Ammon's horn (tissue), 1 donor: ENCODE results near the gene MDK.

Experiments used
- DNase-seq: peaks from one replicate; pipeline ENCODE4 v3.0.0-alpha.2; 2016; ENCODE audit warnings: low spot score

Gene MDK

DNA sequence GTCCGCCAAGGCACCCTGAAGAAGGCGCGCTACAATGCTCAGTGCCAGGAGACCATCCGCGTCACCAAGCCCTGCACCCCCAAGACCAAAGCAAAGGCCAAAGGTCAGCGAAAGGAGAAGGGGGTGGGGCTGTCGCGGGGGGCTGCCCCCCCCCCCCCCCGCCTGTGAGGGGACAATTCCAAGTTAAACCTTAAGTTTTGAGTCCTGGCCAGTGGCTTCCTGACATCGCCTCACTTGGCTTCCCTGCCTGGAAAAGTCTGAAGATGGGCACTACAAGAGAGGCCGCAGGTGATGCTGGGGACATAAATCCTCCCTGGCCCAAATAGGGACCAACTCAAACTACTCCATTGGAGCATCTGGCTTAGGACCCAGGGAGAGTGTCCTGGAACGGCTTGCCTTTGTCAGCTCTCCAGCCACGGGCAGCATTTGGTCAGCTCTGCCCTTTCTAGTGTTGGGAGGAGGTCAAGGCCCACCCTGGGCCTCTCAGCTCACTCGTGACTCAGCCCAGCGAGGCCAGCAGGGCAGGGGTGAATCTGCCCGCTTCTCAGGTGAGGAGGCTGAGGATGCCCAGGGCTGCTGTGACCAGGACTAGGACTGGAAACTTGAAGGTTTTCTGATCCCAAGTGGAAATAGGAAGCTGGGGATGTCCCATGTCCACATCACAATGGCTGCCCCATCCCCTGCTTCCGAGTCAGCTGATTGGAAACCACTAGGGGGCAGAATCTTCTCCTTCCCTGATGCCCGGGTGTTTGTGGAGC lies 1.4 kb downstream of the MDK start:
- DNase-seq = no peak

DNA sequence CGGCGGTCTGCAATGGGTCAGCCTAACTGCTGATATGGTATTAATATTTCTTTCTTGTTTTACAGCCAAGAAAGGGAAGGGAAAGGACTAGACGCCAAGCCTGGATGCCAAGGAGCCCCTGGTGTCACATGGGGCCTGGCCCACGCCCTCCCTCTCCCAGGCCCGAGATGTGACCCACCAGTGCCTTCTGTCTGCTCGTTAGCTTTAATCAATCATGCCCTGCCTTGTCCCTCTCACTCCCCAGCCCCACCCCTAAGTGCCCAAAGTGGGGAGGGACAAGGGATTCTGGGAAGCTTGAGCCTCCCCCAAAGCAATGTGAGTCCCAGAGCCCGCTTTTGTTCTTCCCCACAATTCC lies 1.9 kb downstream of the MDK start:
- no peak for DNase-seq

- DNase-seq = no peak
Measured at GRCh38 chr11:46383974-46384701, 2.7 kb downstream of the MDK start.

GRCh38 chr11:46385169-46386004 lies 3.9 kb downstream of the MDK start:
- DNase-seq = no peak

- DNase-seq = no peak
Measured at GRCh38 chr11:46386005-46386578, 4.6 kb downstream of the MDK start.

- no peak for DNase-seq
Measured at GRCh38 chr11:46386674-46387073, 5.2 kb downstream of the MDK start.

DNA sequence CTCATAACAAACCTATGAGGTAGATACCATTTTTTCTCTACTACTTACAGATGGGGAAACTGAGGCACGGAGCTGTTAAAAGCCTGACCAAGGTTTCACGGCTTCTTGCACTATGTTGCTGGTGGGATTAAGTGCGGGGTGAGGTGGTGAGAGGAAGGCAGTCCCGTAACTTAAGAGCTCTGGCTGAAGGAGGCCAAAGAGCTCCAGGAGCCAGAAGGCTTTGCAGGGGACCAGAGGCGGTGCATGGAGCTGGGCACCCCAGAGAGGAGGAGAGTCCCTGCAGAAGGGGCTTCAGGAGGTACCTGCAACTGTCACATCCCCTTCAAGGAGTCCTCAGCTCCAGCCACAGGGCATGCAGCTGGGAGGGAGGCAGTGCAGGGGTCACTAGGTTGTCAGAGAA lies 6.0 kb downstream of the MDK start:
- DNase-seq = no peak

- no peak for DNase-seq
Measured at GRCh38 chr11:46387919-46388618, 6.6 kb downstream of the MDK start.

DNA sequence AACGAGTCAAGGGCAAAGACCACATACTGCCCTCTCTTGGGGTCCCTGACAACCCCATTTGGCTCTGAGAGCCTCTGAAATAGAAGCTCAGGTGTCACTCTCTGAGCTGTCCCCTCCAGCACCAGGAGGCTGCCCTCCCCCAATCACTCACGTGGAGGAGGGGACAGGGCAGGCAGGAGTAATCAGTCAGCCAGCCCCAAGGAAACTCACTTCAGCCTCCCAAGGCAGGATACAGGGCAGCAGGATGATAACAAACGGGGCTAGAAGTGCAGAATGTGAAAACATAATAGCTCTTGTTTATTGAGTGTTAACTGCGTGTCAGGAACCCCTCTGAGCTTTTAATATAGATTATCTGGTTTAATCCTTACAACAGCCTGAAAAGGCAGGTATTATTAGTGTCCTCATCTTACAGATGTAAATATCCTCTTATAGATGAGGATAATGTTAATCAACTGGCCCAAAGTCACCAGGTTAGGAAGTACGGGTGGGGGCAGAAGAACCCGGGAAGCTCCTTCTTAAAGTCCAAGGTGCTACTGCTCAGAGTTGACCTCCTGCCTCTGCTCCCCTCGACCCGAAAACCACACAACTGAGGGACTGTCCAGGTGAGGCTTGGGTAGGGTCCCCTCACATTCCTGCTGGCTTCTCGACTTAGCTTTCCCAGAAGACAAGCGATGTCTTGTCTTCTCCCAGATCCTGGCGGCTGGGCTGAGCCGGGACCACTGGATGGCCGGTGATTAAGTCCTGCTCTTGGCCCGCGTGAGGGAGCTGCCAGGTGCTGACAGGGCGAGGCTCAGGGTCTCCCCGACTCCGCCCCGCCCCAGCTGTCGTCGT lies 7.4 kb downstream of the MDK start:
- no peak for DNase-seq

DNA sequence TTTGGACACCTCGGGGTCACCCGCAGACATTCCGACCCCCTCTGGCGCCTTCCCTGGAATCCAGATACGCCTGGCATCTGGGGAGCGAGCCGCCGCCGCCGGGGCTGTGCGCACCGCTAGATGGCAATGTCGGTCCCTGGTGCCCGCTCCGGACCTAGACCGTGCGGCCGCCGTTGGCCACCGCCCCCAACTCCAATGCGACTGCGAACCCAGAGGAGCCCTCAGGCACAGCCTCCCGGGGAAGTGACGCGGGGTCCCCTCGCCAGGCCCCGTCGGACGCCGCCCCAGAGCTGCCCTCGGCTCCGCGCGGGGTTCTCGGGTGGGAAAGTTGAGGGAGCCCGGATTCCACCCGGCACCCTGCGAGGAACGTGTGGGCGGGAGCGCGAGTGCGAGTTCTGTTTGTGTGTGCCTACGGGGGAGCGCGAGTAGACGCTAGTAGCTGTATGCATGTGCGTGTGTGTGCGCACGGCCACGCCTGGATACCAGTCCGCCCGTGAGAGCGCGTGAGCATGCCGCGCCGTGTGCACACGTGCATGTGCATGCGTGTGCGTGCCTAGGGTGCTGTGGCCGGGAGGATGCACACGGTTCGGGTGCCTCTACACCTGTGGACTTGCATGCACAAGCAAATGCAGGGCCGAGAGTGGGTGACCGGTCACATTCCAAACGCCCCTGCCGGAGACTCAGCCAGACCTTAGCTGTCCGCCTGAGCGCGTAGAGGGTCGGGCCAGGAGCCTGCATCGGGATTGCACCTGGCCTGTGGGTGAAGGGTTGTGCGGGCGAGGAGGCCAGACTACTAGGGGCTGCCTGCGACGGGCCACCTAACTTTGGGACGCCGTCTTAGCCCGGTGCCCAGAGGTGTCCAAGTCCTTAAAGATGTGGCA lies 8.2 kb downstream of the MDK start:
- DNase-seq = peak; percentile 73

- no peak for DNase-seq
Measured at GRCh38 chr11:46390331-46391171, 9.1 kb downstream of the MDK start.

GRCh38 chr11:46391186-46391577 lies 9.7 kb downstream of the MDK start:
- no peak for DNase-seq

- no peak for DNase-seq
Measured at GRCh38 chr11:46391578-46392420, 10.3 kb downstream of the MDK start, which contains the start of gene CHRM4. TSS of gene CHRM4 (minus strand) at chr11:46391776. CDS start at chr11:46386557, 5,219 bp downstream.

- DNase-seq = peak; percentile 77
Measured at GRCh38 chr11:46392421-46393230, 11.2 kb downstream of the MDK start.

DNA sequence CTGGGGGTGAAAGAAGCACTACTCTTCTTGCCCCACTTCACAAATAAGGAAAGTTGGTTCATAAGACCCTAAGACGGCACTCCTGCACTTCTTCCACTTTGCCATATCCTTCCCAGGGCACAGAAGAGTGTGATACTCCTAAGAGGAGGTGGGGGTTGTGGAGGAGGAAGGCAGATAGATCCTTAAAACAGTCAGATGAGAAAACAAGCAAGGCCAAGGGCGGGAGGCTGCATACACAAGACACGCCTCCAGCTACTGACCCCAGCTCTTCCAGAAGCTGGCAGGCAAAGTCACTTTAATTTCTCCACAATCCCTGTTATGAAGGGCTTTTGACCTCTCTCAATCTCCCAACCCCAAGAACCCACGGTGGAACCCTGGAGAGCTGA lies 11.8 kb downstream of the MDK start:
- DNase-seq = no peak

DNA sequence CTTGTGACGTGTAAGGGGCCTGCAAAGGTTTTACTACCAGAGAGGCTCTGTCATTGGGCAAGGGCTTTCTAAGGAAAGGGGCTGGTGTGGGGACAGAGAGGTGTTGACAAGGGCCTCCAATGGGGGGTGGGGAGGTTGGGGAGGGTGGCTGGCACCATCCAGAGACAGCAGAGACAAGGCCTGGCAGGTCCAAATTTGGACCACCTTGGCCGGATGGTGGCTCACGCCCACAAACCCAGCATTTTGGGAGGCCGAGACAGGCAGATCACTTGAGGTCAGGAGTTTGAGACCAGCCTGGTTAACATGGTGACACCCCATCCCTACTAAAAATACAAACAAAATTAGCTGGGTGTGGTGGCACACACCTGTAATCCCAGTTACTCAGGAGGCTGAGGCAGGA lies 12.3 kb downstream of the MDK start:
- no peak for DNase-seq

- no peak for DNase-seq
Measured at GRCh38 chr11:46397526-46397925, 16.1 kb downstream of the MDK start.
